ENCODE results near the gene G3BP1. TPM values are rescaled to one million over a fixed set of nuclear protein-coding genes. Genes with fewer than 3 reads are reported as not detected.
"Not testable (repeated sequence)": the region's sequence is repeated elsewhere in the genome, so short reads cannot be mapped to it uniquely, and the experiment has no call there.

The G3BP1 gene
- total RNA-seq, 1 donor from 2014 or later, result 317 TPM

DNA sequence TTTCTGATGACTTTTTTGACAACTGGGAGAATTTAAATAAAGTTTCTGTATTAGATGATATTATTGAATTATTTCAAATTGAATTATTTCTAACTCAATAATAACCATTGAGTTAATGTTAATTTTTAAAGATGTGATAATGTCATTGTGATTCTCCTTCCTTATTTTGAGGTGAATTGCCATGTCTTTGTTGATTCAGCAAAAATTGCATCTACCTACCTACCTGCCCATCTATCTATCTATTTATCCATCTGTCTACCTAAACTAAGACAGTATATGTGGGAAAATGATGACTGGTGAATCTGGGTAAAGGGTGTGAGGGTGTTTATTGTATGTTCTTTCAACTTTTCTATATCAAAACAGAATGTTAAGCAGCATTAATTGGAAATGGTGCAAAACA is 75.0 kb downstream of the G3BP1 start:
- Mint-ChIP-seq H3K27me3 (ENCODE audit: low read depth) (no peaks in the 10 kb centered on the region), H3K4me3 (no peak overlapping the region), H3K36me3 (ENCODE audit: low read depth) (no peaks in the 10 kb centered on the region), H3K9me3 (no peaks in the 10 kb centered on the region), H3K27ac (ENCODE audit: unreplicated experiment) (no peak overlapping the region), H3K4me1 (no peaks in the 10 kb centered on the region)
- TF ChIP-seq, protein P1, sequence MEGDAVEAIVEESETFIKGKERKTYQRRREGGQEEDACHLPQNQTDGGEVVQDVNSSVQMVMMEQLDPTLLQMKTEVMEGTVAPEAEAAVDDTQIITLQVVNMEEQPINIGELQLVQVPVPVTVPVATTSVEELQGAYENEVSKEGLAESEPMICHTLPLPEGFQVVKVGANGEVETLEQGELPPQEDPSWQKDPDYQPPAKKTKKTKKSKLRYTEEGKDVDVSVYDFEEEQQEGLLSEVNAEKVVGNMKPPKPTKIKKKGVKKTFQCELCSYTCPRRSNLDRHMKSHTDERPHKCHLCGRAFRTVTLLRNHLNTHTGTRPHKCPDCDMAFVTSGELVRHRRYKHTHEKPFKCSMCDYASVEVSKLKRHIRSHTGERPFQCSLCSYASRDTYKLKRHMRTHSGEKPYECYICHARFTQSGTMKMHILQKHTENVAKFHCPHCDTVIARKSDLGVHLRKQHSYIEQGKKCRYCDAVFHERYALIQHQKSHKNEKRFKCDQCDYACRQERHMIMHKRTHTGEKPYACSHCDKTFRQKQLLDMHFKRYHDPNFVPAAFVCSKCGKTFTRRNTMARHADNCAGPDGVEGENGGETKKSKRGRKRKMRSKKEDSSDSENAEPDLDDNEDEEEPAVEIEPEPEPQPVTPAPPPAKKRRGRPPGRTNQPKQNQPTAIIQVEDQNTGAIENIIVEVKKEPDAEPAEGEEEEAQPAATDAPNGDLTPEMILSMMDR (conservative IDR thresholded peaks at IDR 0.05), result no peak
- DNase-seq (ENCODE audit: low read depth, low spot score), result no peak

GRCh38 chr5:151847871-151848270 is 76.1 kb downstream of the G3BP1 start:
- Mint-ChIP-seq H3K9me3 (no peaks in the 10 kb centered on the region), H3K4me3 (no peak overlapping the region), H3K27me3 (ENCODE audit: low read depth) (no peaks in the 10 kb centered on the region), H3K4me1 (no peaks in the 10 kb centered on the region), H3K36me3 (ENCODE audit: low read depth) (no peaks in the 10 kb centered on the region), H3K27ac (ENCODE audit: unreplicated experiment) (no peak overlapping the region)
- no peak for DNase-seq (ENCODE audit: low read depth, low spot score)
- TF ChIP-seq, protein P1 (conservative IDR thresholded peaks at IDR 0.05), result no peak

GRCh38 chr5:151855701-151856100 is 83.9 kb downstream of the G3BP1 start:
- TF ChIP-seq, protein P1 (conservative IDR thresholded peaks at IDR 0.05), result no peak
- Mint-ChIP-seq H3K4me1 (no peaks in the 10 kb centered on the region), H3K9me3 (peaks cover 4% of the 10 kb centered on the region), H3K27me3 (ENCODE audit: low read depth) (no peaks in the 10 kb centered on the region), H3K4me3 (no peak overlapping the region), H3K36me3 (ENCODE audit: low read depth) (peaks cover 3% of the 10 kb centered on the region), H3K27ac (ENCODE audit: unreplicated experiment) (no peak overlapping the region)
- no peak for DNase-seq (ENCODE audit: low read depth, low spot score)

DNA sequence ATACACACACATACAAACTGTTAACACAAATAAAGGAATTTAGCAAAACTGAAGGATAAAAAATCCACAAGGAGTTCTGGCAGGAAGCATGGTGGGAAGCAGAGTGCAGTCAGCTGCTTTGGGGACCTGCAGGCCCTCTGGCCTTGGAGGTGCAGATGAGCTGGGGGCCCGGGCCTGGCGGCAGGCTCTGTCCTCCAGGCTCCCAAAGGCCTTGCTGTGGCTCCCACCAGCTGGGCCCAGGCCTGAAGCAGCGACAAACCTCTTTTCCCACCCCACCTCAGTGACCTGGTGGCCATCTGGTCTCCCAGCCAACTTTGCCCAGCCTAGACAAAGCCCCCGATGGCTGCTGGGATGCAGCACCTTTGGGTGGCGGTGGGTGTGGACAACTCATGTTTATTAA is 85.1 kb downstream of the G3BP1 start:
- no peaks in the 10 kb centered on the region for H3K27me3 Mint-ChIP-seq (ENCODE audit: low read depth)
- no peaks in the 10 kb centered on the region for H3K4me1 Mint-ChIP-seq
- H3K27ac Mint-ChIP-seq (ENCODE audit: unreplicated experiment), result no peak overlapping the region
- peaks cover 3% of the 10 kb centered on the region for H3K36me3 Mint-ChIP-seq (ENCODE audit: low read depth)
- TF ChIP-seq, protein P1 (conservative IDR thresholded peaks at IDR 0.05), result no peak
- no peak for DNase-seq (ENCODE audit: low read depth, low spot score)
- peaks cover 4% of the 10 kb centered on the region for H3K9me3 Mint-ChIP-seq
- no peak overlapping the region for H3K4me3 Mint-ChIP-seq

GRCh38 chr5:151860867-151861266 is 89.1 kb downstream of the G3BP1 start:
- not testable (repeated sequence) for H3K4me1 Mint-ChIP-seq; H3K4me3 Mint-ChIP-seq; H3K27me3 Mint-ChIP-seq (ENCODE audit: low read depth); H3K27ac Mint-ChIP-seq (ENCODE audit: unreplicated experiment); DNase-seq (ENCODE audit: low read depth, low spot score); H3K36me3 Mint-ChIP-seq (ENCODE audit: low read depth); H3K9me3 Mint-ChIP-seq

Other genes with a start within 250 kb of the G3BP1 start
- not detected in 2 replicates for gene FAT2, start 180.6 kb upstream of the G3BP1 start, total RNA-seq
- gene SPARC, start 85.0 kb upstream of the G3BP1 start, total RNA-seq, result 422 and 435 TPM in 2 replicates
- gene ATOX1, start 13.3 kb upstream of the G3BP1 start, total RNA-seq, result 82.4 and 84.6 TPM in 2 replicates
- 0.21 and 0.23 TPM in 2 replicates for gene GLRA1, start 152.9 kb downstream of the G3BP1 start, total RNA-seq